ENCODE results near the gene PROSER3. TPM values are rescaled to one million over a fixed set of nuclear protein-coding genes. Genes with fewer than 3 reads are reported as not detected.
A peak's percentile ranks its signal among the peaks of the same experiment; 100 is the strongest.

The PROSER3 gene
- total RNA-seq, 3 donors from 2014 or later (not counting 1 experiment from before 2014, with no cell fraction given), result 33.1 to 40.2 (median 35.9) TPM

- intact Hi-C loops (cut with micrococcal nuclease), result loop anchor here (1.0 to 2.0 kb wide), 8 partner anchors 15 to 214 kb away; partner anchors contain the start of genes PSENEN, RBM42 and U2AF1L4
- ATAC-seq, result peak; percentile 83 to 93 (median 86)
- Histone ChIP-seq H3K4me1 (ENCODE audit: control insufficient read depth, insufficient read depth, low read length) (peaks cover 48% of the 10 kb centered on the region), H3K4me3 (ENCODE audit: low read length) (peak overlapping the region; percentile 86), H3K27me3 (ENCODE audit: control insufficient read depth, insufficient read depth, low read length) (no peaks in the 10 kb centered on the region), H3K36me3 (ENCODE audit: control insufficient read depth, insufficient read depth, low read length) (peaks cover 10% of the 10 kb centered on the region), H3K9me3 (ENCODE audit: control insufficient read depth, insufficient read depth, low read length) (no peaks in the 10 kb centered on the region), H3K27ac (ENCODE audit: low read length) (peak overlapping the region; percentile 79)
- H3K9me3 Mint-ChIP-seq, result no peaks in the 10 kb centered on the region
- peaks cover 16 to 57% of the 10 kb centered on the region in 2 donors for H3K4me1 Mint-ChIP-seq
- no peaks in the 10 kb centered on the region for H3K27me3 Mint-ChIP-seq (ENCODE audit: low read depth in 2 of 2)
- 0% methylated on average over 74 of the region's 77 CpGs for WGBS (ENCODE audit: insufficient coverage)
- peak overlapping the region; percentile 94 to 98 for H3K27ac Mint-ChIP-seq
- peak; percentile 95 for TF ChIP-seq CTCF (IDR thresholded peaks at IDR 0.05)
- H3K4me3 Mint-ChIP-seq, result peak overlapping the region; percentile 99
- peak; percentile 89 to 98 for DNase-seq
- H3K36me3 Mint-ChIP-seq, result no peaks in the 10 kb centered on the region
Measured at GRCh38 chr19:35716801-35717664, 40.9 kb upstream of the PROSER3 start.

- H3K4me1 ChIP-seq (ENCODE audit: control insufficient read depth, insufficient read depth, low read length), result peaks cover 41% of the 10 kb centered on the region
- no peaks in the 10 kb centered on the region for H3K9me3 ChIP-seq (ENCODE audit: control insufficient read depth, insufficient read depth, low read length)
- under 1% methylated on average over 102 of the region's 109 CpGs for WGBS (ENCODE audit: insufficient coverage)
- H3K27me3 ChIP-seq (ENCODE audit: control insufficient read depth, insufficient read depth, low read length), result no peaks in the 10 kb centered on the region
- Mint-ChIP-seq H3K4me1 (peaks cover 16 to 64% of the 10 kb centered on the region in 2 donors), H3K36me3 (no peaks in the 10 kb centered on the region), H3K27ac (peak within 1 kb of the TSS; percentile 94 to 98), H3K27me3 (ENCODE audit: low read depth in 2 of 2) (no peaks in the 10 kb centered on the region), H3K9me3 (no peaks in the 10 kb centered on the region), H3K4me3 (peak within 1 kb of the TSS; percentile 99)
- H3K36me3 ChIP-seq (ENCODE audit: control insufficient read depth, insufficient read depth, low read length), result peaks cover 17% of the 10 kb centered on the region
- TF ChIP-seq CTCF (IDR thresholded peaks at IDR 0.05), result no peak
- H3K4me3 ChIP-seq (ENCODE audit: low read length), result peak within 1 kb of the TSS; percentile 86
- intact Hi-C loops (cut with micrococcal nuclease), result loop anchor here (1.0 to 2.0 kb wide), 7 partner anchors 22 to 213 kb away; partner anchors contain the start of genes PSENEN, RBM42 and U2AF1L4
- ATAC-seq (peak; percentile 39 to 66 (median 57)), DNase-seq (no peak)
- H3K27ac ChIP-seq (ENCODE audit: low read length), result peak within 1 kb of the TSS; percentile 79
Measured at GRCh38 chr19:35717665-35718344, 40.2 kb upstream of the PROSER3 start, which contains the start of gene KMT2B. KMT2B (plus strand) TSS chr19:35718003; CDS start chr19:35718019, 16 bp downstream.

GRCh38 chr19:35718345-35719041 lies 39.5 kb upstream of the PROSER3 start:
- peak overlapping the region; percentile 22 for H3K27ac ChIP-seq (ENCODE audit: low read length)
- H3K27me3 ChIP-seq (ENCODE audit: control insufficient read depth, insufficient read depth, low read length), result no peaks in the 10 kb centered on the region
- Mint-ChIP-seq H3K4me1 (peaks cover 16 to 64% of the 10 kb centered on the region in 2 donors), H3K36me3 (no peaks in the 10 kb centered on the region), H3K9me3 (no peaks in the 10 kb centered on the region), H3K4me3 (peak overlapping the region; percentile 87), H3K27ac (peak overlapping the region; percentile 63 to 76), H3K27me3 (ENCODE audit: low read depth in 2 of 2) (no peaks in the 10 kb centered on the region)
- no peaks in the 10 kb centered on the region for H3K9me3 ChIP-seq (ENCODE audit: control insufficient read depth, insufficient read depth, low read length)
- peaks cover 41% of the 10 kb centered on the region for H3K4me1 ChIP-seq (ENCODE audit: control insufficient read depth, insufficient read depth, low read length)
- ATAC-seq (no peak), DNase-seq (peak; percentile 34 to 65)
- intact Hi-C loops (cut with micrococcal nuclease), result no loop called here
- H3K36me3 ChIP-seq (ENCODE audit: control insufficient read depth, insufficient read depth, low read length), result peaks cover 24% of the 10 kb centered on the region
- no peak for TF ChIP-seq CTCF (IDR thresholded peaks at IDR 0.05)
- H3K4me3 ChIP-seq (ENCODE audit: low read length), result peak overlapping the region; percentile 49
- under 1% methylated on average over 42 of the region's 42 CpGs for WGBS (ENCODE audit: insufficient coverage)

Measured in natural killer cell (primary cell).